Measurements from ENCODE around the gene AQP4. TPM values are rescaled to one million over a fixed set of nuclear protein-coding genes. Genes with fewer than 3 reads are reported as not detected.

Gene AQP4
- total and polyA plus RNA-seq, 10 of the 15 experiments (the other 5 are each of a cell fraction or from before 2014, with no cell fraction given): 0.10 to 0.18 TPM; not detected in 8

DNA sequence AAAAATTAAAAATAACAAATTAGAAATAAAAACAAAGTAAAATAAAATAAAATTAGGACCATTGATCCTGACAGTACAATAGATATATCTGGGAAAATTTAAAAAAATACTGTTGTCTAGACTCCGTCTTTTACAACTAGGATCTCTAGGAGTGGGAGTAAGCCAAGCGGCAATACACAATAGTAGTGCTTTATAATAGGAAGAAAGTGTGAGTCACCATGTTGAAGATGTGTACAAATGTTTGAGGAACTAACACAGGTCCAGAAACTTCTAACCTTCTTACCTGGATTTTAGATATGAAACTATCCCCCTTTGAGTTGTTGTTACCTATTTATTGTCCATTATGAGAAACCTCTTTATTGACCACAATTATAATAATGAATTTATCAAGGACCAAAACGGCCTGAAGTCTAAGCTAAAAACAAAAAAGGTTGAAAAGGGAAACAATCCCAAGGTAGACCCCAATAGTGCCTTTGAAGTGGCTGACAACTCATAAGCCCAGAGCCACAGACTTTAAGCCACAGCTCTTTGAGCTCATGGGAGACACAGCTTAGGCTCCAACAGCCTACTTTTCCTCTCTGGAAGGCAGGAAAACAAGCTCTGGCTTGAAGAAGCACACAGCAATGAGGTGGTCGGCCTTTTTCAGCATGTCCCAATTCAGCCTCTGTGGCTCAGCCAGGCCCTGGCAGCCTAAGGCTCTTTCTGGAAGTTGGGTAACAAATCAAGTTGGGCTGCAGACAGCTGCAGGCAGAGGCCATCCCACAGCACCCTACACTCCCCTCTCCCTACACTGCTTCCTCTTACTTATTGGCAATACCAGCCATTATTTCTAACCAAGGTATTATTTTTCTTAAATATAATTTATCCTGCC, 62.9 kb downstream of the AQP4 start:
- Histone ChIP-seq H3K9ac (ENCODE audit: control insufficient read depth, insufficient read depth, low read length) (no peak overlapping the region), H3K36me3 (ENCODE audit: control insufficient read depth in 2 of 2, insufficient read depth in 2 of 2, low read length in 1 of 2) (no peaks in the 10 kb centered on the region), H3K27me3 (replicated peaks in 1 of 2; ENCODE audit: control insufficient read depth in 2 of 2, insufficient read depth in 2 of 2, low read length in 1 of 2) (no peaks in the 10 kb centered on the region), H3K4me2 (ENCODE audit: control insufficient read depth, insufficient read depth) (no peak overlapping the region), H4K20me1 (ENCODE audit: control insufficient read depth, insufficient read depth) (no peaks in the 10 kb centered on the region), H3K27ac (ENCODE audit: control insufficient read depth, insufficient read depth) (no peak overlapping the region), H3K4me1 (ENCODE audit: control insufficient read depth, insufficient read depth, low read length) (no peaks in the 10 kb centered on the region), H3K79me2 (ENCODE audit: control insufficient read depth, insufficient read depth, low read length) (no peaks in the 10 kb centered on the region), H3K4me3 (no peak overlapping the region), H2AFZ (ENCODE audit: control insufficient read depth, low read depth, low read length) (no peak overlapping the region), H3K9me3 (replicated peaks; ENCODE audit: control insufficient read depth, insufficient read depth, low read length) (no peaks in the 10 kb centered on the region)
- FAIRE-seq (no peak), ATAC-seq (no peak), DNase-seq (ENCODE audit: low read depth, low spot score) (no peak)
- ChIA-PET POLR2A (no interaction called here), CTCF (interaction anchor here (0.7 kb wide), 1 partner anchor 203 kb away, joined by 3 read pairs; no protein-coding TSS in a partner anchor), RAD21 (ENCODE audit: unreplicated experiment) (no interaction called here), SMC1A (ENCODE audit: uncharacterized antibody, unreplicated experiment) (no interaction called here)
- BruUV-seq (replicated peaks): no TSS peak
- intact Hi-C loops (cut with micrococcal nuclease; ENCODE audit: unreplicated experiment): no loop called here
- TF ChIP-seq MLLT1 (IDR thresholded peaks at IDR 0.05) (no peak), IKZF1 (conservative IDR thresholded peaks at IDR 0.05) (no peak), GABPA (IDR thresholded peaks at IDR 0.05; ENCODE audit: low read depth) (no peak), SP1 (IDR thresholded peaks at IDR 0.05; ENCODE audit: low read depth, low read length) (no peak), HDGF (IDR thresholded peaks at IDR 0.05) (no peak), STAT1 (conservative IDR thresholded peaks at IDR 0.05) (no peak), CBFB (IDR thresholded peaks at IDR 0.05; ENCODE audit: low read depth) (no peak), ATF7 (IDR thresholded peaks at IDR 0.05; ENCODE audit: low read depth) (no peak), SRF (IDR thresholded peaks at IDR 0.05; ENCODE audit: low read depth in 2 of 2, low read length in 2 of 2) (no peak), SPI1 (IDR thresholded peaks at IDR 0.05; ENCODE audit: borderline replicate concordance, insufficient read depth, low read depth, low read length) (no peak), EP300 (IDR thresholded peaks at IDR 0.05; ENCODE audit: borderline replicate concordance in 1 of 2, control insufficient read depth in 1 of 2, low read depth in 2 of 2, low read length in 2 of 2) (no peak), PAX8 (IDR thresholded peaks at IDR 0.05) (no peak), BHLHE40 (IDR thresholded peaks at IDR 0.05; ENCODE audit: borderline replicate concordance in 1 of 2, low read depth in 2 of 2, low read length in 1 of 2) (no peak), RAD51 (IDR thresholded peaks at IDR 0.05) (no peak)
- in situ Hi-C loops (cut with MboI): loop anchor here (5.0 to 10.0 kb wide), 2 partner anchors 205 to 802 kb away; no protein-coding TSS in a partner anchor
- WGBS (ENCODE audit: insufficient coverage, insufficient replicate concordance, low lambda C conversion rate, missing lambda C conversion rate): 37% methylated on average over 4 of the region's 4 CpGs

All from GM12878 (cell line).